Hepatic stellate cell (primary cell): ENCODE measurements around the gene SESN3.
"Not testable (repeated sequence)": the region's sequence is repeated elsewhere in the genome, so short reads cannot be mapped to it uniquely, and the experiment has no call there.

Experiments used
- DNase-seq: peaks from one replicate; pipeline ENCODE4 v3.0.0; 2011; ENCODE audit warnings: low spot score

Gene SESN3

DNA sequence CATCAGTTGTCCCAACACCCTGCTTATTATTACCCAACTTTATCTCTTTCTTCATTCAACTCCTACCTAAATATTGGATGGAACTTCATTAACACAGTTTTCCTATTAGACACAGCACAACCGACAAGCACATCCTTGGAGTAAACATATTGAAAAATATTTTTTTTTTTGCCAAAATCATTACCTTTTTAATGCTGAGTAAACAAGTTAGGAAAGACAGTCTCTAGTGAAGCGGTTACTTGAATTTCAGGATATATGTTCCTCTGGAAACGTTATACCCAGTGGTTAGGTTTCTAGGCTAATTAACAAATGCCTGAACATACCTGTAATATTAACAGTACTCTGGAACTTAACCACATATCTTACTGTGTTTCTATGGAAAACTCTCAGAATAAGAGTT is 11.4 kb downstream of the SESN3 start:
- no peak for DNase-seq

DNA sequence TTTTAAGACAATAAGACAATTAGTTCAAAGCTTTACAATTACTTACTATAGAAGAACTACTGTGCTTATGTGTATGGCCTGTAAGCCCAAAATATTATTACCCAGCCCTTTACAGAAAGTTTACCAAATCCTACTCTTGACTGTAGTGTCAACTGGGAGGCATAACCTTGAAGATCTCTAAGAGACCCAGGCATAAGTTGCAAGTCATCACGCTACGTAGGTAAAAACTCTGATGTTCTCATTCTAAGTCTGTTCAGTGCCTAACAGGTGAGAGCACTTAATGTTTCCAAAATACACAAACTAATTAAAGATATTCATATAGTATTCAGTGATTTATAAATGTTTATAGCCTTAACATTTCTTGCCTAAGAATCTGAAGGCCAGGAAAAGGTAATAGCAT is 12.9 kb downstream of the SESN3 start:
- DNase-seq, result no peak

DNA sequence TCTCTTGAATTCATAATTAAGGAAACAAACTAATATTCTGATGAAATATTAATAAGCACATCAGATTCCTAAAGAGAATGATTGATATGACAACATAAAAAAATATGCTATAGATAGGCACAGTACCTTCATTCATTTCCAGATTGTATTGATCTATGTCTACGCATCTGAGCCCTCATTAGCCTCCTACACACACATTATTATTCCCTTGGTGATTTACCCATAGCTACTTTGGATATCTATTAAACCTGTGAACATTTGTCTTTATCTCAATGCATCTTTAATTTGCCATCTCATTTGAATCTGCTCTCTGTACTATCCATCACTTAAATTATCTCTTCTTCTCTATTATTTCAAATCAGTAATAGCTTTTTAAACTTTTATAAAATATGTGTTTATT is 18.4 kb downstream of the SESN3 start:
- no peak for DNase-seq

DNA sequence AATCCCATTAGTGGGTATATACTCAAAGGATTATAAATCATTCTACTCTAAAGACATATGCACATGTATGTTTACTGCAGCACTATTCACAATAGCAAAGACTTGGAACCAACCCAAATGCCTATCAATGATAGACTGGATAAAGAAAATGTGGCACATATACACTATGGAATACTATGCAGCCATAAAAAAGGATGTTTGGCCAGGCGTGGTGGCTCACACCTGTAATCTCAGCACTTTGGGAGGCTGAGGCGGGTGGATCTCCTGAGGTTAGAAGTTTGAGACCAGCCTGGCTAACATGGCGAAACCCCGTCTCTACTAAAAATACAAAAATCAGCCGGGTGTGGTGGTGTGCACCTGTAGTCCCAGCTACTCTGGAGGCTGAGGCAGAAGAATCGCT is 21.5 kb downstream of the SESN3 start:
- DNase-seq, result not testable (repeated sequence)

DNA sequence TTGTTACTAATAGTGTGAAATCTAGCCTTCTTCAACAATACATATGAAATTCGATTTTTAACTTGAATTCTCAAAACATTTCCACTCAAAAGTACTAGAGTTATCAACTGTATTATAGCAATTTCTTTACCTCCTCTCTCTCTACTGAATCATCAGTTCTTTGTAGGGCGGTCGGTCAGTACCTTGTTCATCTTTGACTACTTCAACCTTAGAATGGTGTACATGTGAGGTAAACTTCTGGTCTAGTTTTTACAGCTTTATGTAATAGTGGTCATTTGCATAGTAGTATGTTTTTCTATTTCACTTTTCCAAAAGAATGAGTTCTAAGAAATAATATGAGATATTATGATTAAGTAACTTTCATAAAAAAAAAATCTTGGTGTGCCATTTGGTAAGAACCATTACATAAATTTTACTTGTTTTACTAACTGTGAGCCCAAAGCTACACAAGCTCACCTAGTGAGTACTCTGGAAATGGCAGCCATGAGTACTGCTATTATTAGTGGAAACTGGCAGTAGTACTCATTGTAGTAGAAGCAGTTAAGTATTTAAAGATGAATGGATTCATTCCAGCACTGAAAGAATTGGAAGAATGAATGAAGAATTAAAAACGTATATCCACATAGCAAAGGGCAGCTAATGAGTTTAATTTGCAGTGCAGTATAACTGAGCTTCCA is 30.1 kb downstream of the SESN3 start:
- no peak for DNase-seq

DNA sequence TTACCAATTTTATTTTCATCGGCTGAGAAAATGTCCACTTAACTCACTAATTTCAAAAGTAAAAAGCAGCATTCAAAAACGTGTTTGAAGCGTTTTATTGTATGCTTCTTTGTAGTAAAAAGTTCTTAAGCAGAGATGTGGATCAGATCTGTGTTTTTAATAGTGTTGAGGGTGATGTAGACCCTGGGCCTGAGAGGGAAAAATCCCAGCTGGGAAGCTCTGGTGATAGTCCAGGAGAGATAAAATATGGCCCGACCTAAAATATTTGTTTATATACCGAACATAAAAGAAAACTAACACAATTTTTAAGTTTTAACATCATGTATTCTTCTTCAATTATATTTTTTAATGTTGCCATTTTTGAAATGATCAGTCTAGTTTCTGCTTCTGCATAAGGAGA is 35.2 kb downstream of the SESN3 start:
- DNase-seq, result no peak

DNA sequence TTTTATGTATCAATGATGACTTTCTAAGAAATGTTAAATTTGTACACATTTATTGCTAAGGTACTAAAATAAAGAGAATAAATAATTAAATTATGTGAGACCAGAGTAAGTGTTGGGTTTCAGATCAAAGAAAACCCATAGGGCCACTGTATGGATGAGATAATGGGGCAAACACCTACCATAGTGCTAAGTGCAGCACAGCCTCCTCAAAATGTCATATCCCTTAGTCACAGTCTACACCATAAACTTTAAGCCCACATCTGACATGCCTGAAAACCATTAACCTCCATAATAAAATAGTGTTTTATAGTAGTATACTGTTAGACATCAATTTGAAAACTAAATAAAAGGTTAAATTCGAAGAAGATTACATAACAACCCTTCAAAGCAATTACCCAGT is 37.5 kb downstream of the SESN3 start:
- no peak for DNase-seq

DNA sequence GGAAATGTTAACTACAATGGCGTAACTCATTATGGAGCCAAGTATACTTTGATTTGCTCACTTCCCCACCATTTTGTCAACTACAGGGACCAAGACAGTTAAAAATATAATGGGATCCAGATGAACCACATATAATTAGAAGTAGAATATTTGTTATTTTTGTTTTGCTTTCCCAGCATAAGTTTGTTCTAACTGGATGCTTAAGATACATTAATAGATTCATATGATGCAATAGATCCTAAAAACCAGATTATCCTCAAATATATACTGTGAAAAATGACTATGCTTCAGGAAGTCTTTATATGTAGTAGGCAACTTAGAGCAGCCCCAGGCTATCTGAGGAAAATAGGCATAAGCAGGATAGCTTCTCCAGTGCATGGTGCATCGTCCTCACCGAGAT is 38.3 kb downstream of the SESN3 start:
- no peak for DNase-seq

DNA sequence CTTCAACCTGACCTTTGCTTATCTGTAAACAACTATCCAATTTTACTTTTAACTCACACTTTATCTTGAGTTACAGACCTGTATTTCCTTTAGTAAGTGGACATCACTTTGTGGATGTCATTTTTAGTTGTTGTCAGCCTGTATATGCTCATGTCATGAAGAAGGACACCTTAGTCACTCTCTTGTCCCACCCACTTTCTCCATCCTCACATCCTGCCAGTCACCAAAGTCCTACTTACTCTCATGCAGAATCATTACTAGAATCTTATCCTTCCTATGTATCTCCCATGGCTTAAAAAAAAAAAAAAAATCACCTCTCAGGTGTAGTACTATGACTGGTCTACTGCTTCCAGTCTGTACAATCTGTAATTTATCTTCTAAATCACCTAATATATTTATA is 43.3 kb downstream of the SESN3 start:
- DNase-seq, result no peak

DNA sequence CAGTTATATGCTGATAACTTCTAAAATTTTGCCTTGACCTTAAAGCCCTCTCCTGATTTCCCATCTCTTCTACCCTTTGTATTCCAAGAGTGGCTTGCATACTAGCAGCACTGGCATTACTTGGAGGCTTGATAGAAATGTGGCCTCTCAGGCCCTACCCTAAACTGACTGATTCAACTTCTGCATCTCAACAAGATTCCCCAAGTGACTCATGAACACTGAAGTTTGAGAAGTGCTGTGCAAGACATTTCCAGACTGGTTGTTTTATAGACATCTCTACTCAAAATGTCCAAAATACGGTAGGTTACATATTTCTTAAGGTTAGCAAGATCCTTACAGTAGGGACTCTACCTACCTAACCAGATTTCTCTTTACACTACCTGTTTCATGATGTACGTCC is 48.6 kb downstream of the SESN3 start:
- DNase-seq, result no peak

DNA sequence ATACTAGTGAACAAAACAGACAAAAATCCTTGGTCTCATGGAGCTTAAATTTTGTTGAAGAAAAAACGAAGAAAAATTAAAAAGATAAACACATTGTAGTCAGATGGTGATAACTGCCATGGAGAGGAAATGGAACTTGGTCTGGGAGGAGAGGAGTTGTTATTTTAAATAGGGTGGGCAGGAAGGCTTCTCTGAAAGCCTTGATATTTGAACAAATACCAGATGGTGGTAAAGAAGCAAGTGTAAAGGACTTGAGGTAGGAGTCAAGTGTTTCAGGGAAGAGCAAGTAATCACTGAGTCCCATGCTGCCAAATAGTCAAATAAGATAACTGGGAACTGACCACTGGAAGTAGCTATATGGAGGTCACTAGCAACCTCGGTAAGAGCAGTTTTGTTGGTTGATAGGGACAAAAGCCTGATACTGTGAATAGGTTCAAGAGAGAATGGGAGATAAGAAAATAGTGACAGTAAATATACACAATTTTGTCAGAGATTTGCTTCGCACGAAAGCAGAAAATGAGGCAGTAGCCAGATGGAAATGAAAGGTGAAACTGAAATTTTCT is 55.1 kb downstream of the SESN3 start:
- DNase-seq, result no peak

DNA sequence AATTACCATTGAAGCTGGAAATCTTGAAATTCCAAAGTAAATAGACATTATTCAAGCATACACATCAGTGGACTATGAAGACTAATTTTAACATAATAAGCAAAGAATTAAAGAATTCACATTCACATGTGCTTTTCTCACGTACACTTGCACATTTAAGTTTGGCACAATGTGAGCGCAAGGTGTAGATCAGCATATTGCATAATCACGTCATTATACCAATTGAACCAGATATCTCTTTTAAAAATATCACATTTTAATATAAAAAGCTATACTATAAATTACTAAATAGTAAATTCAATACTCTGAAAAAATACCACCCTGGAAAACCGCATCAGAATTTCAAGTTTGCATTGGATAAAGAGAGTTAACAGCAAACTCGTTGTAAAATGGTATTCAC is 60.7 kb downstream of the SESN3 start:
- no peak for DNase-seq

DNA sequence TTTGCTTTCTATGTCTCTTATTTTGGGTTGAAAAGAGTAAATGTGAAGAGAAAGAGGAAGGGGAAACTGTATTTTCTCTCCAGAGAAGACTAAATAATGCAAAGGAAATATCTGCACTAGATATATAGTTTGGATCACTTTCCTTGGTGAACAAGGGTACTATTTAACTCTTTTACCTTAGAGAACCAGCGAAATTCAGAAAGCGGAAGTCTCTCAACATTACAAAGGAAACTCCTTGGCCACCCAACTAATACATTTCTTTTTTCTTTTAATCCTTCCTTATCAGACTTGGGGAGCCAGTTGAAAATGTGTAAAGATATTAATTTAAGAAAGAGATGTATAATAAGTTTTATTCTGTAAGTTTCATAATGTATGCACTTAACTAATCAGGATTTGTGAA is 64.2 kb downstream of the SESN3 start:
- DNase-seq, result no peak

DNA sequence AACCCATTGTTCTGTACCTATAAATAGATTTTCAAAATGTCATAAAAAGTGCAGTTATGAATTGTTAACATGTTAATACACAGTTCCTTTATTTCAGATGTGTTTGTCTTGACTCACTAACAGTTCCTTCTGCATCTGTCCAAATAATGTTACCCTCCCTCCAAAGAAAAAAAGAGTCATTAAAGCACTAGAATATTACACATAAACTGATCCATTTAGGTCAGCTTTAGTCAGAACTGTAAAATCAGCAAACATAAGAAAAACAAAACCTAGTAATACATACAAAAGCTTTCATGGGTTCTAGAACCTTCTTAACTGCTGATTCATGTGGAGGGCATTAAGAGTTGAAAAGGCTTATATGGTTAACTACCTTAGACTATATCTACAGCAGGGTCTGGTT is 65.4 kb downstream of the SESN3 start:
- DNase-seq, result no peak

DNA sequence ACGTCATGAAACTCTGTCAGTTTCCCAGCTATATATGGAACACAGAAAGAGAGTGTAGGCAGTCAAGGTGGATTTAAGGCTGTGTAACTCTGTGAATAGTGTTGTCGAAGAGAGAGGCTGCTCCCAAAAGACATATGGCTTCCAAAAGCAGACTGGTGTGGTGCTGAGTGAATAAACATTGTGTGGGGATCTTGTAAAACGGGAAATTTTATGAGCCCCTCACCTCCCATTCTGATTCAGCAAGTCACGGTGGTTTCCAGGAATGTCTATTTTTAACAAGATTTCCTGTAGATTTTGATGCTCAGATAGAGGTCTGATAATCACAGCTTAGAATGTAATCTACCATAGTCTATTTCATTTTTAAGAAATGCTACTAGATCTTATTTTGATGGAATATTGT is 67.9 kb downstream of the SESN3 start:
- DNase-seq, result no peak

DNA sequence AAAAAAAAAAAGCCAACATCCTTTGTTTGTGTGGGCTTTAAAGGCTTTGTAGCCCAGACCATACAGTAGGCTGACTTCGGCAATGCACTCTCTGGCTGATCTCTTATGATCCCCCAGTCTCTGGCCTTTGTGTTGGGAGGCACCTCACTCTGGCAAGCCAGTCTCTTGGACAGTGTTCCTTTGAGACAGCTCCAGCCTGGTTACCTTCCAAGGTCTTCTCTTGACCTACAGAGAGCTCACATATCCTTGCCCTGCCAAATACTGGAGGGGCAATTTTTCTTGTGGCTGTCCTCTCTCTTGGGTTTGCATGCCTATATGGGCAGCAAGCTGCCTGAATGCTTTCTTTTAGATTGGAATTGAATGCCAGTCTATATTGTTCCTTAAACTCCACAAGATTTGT is 69.8 kb downstream of the SESN3 start:
- DNase-seq, result no peak

DNA sequence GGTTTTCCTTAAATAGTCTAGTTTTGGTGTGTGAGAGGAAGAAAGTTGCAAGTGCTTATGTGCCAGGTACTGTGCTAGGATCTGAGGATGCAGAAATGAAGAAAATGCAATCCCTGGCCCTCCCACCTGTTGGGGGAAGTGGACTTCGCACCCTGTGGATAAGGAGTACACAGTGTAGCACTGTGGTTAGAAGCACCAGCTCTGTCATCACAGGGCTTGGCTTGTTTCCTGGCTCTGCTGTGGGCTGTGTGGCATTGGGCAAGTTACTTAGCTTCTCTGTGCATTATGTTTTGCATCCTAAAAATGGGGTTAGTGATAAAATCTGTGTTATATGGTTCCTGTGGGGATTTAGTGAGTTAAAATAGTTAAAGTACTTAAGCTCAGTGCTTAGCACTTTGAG is 73.2 kb downstream of the SESN3 start:
- DNase-seq, result no peak

DNA sequence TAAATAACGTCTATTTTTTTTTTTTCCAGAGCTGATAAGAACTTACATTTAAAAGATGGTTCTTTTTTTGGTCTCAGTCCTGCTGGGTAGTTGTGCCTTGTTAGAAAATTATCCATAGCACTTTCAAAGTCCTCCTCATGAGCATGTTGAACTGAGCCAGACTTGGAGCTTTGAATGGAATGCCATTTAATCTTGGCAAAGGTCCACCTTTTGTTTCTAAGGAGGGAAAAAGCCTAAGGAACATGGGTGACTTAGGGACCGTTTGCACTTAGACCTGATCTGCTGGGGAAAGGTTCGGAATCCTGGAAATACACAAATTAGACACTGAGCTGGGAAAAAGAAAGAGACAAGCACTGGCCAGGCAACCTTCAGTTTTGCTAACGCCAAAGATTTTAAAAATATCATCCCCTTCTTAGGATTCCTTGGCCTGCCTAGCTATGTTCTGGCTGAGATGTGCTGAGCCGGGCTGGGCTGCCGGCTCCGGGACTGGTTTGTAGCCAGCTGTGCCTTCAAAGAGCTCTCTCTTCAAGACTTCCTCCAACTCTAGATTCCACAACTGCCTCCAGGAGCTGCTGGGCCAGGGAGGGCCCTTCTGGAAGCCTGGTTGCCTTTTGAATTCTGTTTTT is 74.0 kb downstream of the SESN3 start:
- DNase-seq, result no peak

DNA sequence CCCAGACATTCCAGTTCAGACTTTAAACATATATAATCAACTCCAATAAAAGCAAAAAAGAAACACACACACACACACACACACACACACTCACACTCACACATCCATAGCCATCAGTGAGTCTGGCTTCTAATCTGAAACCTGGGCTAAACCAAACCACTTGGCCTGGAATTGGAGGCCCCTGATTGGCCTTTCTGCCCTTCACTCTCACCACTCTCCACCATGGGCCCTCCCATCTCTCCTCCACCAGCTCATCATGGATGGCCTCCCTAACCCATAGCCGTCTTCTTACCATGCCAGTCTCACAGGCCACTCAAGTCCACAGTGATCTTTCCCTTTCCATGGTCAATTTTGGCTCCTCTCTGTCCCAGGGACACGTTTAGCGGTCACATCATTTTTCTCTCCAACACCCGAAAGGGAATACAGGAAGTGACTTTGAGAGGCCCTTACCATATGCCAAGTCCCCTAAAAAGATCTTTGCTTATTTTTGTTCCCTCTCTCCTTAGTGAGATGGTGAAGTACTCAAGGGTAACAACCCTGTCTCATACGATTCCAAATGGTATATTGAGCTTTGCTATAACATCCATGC is 74.8 kb downstream of the SESN3 start:
- no peak for DNase-seq

DNA sequence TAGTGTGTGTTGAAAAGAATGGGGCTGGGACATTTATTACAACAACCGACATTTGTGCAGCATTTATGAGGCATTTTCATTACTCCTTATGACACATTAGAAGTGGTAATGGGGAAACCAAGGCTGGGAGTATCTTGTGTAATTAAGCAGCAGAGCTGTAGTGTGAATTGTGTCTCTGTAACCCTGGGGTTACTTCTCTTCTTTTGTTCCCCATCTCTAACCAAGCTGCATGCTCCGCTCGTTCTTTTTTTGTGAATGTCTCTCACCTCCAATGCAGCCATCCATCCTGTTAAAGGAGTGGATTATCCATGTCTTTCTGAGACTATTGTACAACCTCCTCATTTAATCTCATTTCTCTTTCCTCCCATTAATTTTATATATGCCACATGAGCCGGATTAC is 75.6 kb downstream of the SESN3 start:
- no peak for DNase-seq

DNA sequence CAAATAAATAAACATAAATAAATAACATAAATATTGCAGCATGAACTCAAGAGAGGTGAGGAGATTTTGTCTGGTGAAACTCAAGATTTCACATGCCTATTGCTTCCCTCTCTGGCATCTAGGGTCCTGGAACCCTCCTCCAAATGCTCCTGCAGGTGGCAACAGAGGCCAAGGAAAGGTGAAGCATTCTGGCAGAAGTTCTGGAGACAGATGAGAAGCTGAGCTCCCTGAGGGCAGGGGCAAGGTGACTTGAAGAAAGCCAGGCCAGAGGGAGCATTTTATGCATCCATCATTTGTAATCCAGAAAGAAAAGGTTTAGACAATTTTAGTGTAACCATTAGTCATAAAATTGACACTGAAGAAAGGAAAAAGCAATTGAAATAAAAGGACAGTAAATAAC is 76.5 kb downstream of the SESN3 start:
- DNase-seq, result peak; percentile 35

DNA sequence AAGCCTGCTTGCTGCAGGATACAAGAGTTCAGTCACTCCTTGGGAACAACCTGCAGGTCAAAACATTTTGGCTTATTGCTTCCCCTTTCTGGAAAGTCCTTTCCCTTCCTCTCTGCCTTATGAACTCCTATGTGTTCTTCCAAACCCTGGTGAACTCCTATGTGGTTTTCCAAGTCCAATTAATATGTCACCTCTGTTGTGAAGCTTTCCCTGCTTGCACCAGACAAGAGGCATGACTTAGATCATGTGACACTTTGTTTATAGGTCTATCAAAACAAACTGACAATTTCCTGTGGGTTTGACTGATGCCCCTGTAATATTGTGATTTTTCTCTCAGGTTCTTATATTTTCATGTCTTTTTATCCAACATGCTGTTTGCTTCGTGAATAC is 77.2 kb downstream of the SESN3 start:
- no peak for DNase-seq
